HG03521 (cell line): ENCODE data around the gene HNF1A.

Source experiments
- ATAC-seq: cut with Tn5 transposase; IDR thresholded peaks from one replicate; pipeline ENCODE4 v1.9.1; 2021; ENCODE audit warnings: mild to moderate bottlenecking, moderate library complexity; ENCODE audit not compliant: unreplicated experiment

Gene HNF1A

DNA sequence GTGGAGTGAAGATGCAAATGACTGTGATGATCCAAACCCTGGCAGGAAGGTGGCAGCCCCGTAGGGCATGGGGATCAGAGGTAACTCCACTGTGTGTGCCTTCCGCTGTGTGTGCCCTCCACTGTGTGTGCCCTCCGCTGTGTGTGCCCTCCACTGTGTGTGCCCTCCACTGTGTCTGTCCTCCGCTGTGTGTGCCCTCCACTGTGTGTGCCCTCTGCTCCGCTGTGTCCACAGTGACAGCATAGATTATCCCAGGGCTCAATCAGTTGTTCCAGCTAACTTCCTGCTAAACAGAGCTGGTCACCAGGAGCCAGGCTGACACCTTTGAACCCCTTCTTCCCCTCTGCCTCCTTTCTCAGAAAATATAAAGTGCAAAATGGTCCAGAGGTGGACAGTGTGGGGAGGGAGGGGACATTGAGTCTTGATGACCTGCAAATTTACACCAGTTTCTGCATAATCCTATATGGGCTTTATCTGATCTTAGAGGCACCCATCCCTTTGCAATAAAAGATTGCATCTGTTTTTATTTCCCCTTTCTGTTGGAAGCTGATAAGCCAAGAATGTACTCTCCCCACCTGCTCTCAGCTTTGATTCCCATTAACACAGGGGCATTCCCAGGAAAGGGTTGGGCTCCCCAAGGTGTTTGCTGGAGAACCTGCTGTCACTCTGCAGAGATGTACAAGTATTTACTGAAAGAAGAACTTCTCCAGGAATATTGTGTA is 21.6 kb upstream of the HNF1A start:
- ATAC-seq, result no peak

DNA sequence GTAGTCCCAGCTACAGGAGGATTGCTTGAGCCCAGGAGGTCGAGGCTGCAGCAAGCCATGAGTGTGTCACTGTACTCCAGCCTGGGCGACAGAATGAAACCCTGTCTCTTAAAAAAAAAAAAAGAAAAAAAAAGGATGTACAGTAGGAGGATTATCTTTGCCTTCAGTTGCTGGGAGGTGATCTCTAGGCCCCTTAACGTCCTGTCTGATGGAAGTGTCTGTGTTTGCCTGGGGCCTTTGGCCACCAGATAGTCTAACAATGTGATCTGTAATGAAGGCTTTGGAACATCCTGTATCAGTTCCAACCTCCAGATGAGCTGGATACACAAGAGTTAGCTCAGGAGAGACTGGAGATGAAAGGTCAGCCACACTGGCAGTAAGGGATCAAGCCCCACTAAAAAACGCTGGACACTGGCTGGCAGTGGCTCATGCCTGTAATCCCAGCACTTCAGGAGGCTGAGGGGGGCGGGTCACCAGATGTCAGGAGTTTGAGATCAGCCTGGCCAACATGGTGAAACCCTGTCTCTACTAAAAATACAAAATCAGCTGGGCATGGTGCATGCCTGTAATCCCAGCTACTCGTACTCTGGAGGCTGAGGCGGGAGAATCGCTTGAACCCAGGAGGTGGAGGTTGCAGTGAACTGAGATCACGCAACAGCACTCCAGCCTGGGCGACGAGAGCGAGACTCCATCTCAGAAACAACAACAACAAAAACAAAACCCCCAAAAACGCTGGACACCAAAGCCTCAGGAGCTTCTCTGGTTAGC is 19.0 kb upstream of the HNF1A start:
- ATAC-seq, result no peak

DNA sequence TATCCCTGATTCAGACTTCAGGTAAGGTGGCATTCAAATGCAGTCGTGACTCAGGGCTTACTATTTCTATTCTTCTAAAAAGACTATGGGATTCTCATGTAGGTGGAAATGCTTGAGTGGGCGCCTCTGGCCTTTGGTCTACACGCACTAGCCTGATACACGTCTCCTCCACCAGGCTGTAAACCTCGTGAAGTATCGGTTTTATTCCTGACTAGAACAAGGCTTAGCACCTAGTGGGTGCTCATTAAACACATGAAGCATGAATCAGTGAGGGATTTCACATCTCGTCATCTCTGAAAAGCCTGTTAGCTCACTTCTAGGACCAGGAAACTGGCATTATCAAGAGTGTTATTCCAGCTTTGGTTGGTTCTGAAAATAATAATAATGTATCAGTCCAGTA is 17.7 kb upstream of the HNF1A start:
- no peak for ATAC-seq

DNA sequence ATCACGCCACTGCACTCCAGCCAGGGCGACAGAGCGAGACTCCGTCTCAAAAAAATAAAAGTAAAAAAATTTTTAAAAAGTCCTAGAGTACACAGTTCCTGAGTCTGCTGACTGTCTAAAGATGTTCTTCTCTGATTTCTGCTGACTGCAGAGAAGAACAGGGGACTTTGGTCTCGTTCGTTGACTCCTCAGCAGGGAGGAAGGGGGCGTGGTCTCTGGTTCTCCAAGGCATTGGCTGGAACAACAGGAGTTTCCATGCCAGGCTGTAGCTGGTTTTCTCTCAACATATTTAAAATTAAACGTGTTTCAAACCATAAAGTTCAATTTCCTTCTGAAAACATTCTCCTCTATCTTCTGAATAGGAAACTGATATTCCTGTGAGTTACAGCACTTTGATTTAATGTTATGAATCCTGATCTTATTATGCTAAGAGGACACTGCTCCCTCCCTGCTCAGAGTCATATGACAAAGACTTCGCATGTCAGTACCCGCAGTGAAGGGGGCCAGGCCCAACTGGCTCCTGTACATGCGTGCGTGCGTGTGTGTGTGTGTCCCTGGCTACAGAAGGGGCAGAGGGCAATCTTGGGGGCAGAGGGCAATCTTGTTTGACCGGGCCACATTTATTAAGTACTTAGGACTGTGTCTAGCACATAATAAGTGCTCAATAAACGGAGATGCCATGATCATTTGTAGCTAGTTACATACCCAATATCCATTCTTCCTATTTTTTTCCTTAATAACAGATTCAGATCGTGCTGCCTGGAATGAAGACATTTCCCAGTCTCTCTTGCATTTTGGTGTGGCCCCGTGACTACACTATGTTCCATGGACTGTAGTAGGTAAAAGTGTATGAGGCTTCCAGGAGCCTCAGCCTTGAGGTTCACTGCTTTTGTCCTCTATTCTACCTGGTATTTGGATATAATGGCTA is 16.5 kb upstream of the HNF1A start:
- no peak for ATAC-seq

DNA sequence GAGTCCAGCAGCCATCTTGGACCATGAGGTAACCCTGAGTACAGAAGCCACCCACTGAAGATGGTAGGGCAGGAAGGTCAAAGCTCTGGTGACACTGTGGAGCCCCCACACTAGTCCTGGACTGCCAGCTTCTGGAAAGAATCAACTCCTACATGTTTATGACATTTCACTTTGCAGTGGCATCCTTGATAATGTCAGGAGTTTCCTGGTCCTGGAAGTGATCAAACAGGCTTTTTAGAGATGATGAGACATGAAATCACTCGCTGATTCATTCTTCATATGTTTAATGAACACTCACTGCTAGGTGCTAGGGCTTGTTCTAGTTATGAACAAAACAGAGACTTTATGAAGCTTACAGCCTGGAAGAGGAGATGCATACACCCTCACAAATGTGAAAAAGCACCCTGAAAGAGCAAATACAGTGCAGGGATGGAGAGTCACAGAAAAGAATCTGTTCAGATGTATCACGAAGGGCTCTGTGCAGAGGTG is 15.8 kb upstream of the HNF1A start:
- no peak for ATAC-seq

DNA sequence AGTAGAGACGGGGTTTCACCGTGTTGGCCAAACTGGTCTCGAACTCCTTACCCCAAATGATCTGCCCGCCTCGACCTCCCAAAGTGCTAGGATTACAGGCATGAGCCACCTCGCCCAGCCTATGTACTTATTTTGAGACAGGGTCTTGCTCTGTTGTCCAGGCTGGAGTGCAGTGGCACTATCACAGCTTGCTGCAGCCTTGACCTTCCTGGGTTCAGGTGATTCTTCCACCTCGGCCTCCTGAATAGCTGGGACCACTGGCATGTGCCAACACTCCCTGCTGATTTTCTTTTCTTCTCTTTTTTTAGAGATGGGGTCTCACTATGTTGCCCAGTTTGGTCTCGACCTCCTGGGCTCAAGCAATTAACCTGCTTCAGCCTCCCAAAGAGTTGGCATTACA is 14.0 kb upstream of the HNF1A start:
- no peak for ATAC-seq

DNA sequence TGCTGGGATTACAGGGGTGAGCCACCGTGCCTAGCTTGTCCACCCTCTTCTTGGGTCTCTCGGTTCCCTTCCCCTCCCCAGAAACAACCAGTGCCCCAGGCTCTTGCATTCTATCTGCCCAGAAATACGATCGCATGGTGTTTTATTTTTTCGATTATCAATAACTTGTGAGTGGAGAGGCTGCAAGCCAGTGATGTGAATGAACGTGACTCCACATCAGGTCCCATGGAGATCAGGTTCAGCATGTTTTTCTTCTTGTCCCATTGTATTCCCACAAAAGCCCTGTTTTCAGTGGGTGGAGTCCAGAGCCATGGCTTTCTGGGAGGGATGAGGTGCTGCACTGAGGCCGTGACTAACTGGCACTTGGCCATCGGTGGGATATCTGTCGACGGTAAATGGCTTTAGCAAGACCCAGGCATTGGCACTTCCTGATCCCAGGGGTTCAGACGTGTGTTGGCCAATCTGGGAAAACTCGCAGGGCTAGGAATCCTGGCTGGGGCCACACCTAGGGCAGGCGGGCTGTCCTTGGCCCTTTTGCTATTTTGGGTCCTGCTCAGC is 12.7 kb upstream of the HNF1A start:
- ATAC-seq, result no peak

DNA sequence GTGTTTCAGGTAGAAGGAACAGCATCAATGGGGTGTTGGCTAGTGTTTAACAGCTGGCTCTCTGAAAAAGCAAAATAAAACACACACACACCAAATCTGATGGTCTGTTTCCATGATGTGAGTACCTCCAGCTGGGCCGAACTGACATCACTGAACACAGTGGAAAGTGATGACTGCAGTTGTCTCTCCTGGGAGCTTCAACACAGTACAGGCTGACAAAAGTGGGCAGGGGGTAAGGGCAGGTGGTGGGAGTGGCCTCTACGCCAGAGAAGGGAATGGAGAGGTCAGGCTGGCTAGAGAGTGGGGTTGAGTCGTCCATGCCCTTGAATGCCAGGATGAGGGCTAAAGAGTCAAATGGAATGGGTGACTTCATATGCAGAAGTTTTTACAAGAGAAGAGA is 8.0 kb upstream of the HNF1A start:
- no peak for ATAC-seq

DNA sequence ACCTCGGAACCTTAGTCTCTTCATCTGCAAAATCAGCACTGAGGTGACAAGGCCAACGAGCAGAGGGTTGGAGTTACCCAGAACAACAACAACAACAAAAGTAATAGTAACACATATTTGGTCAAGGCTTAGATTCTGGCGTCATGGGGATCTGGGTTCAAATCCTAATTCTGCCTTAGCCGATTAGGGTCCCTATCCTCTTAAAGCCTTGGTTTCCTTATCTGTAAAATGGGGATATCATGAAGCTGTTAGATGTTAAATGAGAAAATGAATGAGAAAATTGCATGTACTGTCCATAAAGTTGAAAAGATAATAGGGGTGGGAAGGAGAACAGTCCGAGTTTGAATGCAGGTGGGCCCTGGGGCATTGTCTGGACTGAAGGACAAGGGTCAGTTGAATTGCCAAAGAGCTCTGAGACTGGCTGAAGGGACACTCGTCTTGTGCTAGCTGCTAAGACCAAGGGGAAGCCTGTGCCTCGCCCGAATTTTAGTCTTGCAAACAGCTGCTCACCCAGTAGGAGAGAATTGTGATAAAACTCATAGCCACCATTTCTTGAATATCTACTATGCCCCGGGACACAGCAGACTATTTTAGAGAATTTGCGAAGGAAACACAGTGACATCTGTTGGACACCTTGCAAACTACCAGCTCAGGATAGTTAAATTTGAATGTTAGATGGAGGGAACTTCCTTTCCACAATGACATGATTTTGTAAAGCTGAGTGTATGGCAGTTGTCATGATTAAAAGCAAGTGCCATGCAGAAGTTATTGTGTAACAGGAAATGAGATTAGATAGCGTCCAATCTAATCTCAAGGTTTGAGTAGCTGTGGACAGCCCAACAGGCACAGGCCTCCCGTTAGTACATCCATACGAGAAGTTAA is 6.8 kb upstream of the HNF1A start:
- no peak for ATAC-seq

DNA sequence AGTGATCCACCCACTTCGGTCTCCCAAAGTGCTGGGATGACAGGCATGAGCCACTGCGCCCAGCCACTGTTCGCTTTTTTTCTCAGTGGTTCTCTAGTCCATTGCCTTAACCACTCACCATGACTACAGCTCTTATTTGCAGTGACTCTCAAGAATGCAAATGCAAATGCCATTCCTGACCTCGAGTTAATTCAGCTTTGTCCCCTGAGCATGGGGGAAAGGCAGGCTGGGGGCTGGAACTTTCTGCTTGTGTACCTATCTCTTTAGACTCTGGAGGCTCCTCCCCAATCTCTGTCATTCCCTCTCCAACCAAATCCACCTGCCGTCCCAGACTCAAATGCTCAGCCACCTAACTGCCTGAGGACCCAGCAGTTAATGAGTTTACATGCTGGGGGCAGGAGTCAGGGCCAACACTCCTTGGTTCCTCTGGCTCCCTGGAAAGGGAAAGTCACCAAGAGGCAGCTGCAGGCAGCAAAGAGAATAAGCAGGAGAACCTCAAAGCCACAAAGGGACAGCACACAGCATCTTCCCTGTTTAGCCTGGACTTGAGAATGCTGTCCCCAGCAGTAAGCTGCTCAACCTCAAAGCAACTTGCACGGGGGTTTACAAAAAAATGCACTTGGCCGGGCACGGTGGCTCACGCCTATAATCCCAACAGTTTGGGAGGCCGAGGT is 5.3 kb upstream of the HNF1A start:
- no peak for ATAC-seq

DNA sequence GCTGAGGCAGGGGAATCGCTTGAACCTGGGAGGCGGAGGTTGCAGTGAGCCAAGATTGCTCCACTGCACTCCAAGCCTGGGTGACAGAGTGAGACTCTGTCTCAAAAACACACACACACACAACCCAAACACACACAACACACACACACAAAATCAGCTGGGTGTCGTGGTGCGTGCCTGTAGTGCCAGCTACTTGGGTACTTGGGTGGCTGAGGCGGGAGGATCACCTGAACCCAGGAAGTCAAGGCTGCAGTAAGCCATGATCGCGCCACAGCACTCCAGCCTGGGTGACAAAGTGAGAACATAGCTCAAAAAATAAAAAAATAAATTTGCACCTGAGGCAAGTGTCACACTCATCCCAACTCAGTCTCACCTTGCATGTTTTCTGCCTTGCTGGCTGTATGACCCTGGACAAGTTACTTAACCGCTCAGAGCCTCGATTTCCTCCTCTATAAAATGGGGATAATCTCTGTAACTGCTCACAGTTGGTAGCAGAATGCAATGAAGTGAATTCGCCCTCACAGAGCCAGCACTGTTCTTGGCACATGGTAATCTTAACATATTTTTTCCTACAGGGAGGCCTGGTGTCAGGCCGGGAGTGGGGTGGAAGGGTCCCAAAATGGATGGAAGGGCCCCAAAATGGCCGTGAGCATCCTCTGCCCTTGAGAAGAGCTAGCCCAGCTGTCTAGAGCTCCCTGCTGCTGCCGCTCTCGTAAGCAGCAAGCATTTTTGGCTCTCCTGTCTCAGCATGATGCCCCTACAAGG is 630 bp upstream of the HNF1A start:
- no peak for ATAC-seq

DNA sequence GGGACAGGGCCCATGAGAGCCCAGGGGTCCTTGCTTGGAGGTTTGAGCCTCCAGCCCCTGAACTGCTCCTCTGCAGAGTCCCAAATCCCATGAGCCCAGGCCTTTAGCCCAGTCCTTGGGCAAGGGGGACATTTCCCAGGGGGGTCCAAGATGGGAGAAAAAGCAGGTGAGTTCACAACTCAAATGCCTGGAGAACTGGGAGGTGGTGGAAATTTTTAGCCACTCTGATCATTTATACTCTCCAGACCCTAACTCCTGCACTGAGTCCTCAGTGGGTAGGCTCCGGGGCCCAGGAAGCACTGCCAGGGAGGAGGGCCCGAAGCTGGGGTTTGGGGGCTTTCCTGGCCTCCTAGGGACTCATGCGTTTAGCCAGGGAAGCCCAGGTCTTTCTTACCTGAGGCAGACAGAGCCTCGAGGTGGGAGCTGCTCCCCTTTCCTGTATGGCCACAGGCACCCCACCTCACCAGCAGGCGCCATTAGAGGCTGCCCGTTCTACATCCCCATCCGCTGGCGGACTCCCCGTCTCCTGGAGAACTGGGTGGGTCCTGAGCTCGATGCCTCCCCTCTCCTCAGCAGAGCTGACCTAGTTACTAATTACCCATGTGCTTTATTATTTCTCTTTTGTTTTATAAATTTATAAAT is 998 bp downstream of the HNF1A start:
- ATAC-seq, result no peak

DNA sequence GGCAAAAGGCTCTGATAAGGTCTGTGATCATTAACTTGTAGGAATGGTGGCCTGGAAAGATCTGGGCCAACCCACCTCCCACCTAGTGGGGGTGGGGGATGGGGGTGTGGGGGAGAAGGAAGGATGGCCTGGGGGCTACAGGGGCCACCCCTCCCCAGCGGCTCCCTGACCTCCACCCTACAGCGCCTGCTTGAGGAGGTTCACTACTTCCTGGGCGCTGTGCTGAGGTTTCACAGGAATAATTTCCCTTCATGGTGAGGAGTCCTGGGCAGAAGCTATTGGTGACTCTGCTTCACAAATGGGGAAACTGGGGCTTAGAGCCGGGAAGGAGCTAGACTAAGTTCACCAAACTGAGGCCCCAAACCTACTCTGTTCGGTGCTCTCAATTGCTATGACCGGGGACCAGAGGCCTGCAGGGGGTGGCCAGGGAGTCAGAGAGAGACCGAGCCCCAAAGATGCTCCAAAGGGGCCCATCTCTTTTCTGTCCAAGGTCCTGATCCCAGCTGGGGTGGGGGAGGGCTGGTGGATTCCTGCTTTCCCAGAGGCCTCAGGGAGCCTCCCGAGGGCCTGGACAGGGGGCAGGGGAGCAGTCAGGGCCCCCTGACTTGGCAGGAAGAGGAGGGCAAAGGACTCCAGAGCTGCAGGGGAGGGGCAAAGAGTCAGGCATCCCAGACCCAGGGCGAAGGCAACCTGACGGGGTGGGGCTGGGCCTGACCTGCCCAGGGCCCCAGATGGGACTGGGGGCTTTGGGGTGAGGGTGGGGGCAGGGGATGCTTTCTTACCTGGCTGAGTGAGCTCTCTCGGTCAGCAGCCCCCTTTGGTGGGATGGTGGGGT is 1.7 kb downstream of the HNF1A start:
- ATAC-seq, result no peak

DNA sequence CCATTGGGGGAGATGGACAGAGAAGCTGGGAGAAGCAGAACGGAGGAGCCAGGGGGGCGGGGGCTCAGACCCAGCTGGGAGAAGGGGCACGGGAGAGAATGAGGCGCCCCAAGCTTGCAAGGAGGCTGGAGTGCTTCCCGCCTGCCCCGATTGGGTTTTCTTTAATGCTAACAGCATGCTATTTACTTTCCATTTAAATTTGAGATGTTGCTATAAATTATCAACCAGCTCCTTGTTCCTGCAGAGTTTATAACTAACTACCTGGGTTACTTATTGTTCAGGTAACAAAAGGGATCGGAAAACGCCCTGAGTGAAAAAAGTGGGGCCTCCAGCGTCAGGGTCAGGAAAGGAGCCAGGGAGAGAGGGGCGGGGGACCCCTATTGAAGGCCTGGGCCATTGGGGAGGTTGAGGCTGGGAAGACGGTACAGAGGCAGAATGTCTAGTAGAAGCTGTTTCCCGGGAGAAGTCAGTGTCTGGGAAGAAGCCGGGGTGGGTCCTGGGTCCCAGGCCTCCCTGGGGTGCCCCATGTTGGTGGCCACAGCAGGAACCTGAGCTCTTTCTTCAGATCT is 2.5 kb downstream of the HNF1A start:
- ATAC-seq, result no peak

DNA sequence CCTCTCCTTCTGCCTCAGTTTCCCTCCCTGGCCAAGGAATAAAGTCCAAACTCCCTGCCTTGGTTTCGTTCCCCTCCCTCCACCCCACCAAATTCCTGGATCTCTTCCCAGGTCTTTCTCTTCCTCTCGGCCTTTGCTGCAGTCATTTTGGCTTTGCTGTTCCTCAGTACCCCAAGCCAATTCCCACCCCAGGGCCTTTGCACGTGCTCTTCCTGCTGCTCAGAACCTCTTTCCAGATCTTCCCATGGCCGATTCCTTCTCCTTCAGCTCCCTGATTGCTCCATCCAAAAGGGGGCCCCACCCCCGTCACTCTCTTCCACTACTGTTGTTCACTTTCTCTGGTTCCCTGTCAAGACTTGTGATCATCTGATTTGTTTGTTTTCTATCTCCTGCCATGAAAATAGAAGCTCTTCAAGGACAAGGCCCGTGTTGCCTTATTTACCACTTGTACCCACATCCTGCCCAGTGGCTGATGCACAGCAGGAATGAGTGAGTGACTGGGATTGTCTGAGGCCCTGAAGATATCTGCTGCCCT is 3.1 kb downstream of the HNF1A start:
- no peak for ATAC-seq

DNA sequence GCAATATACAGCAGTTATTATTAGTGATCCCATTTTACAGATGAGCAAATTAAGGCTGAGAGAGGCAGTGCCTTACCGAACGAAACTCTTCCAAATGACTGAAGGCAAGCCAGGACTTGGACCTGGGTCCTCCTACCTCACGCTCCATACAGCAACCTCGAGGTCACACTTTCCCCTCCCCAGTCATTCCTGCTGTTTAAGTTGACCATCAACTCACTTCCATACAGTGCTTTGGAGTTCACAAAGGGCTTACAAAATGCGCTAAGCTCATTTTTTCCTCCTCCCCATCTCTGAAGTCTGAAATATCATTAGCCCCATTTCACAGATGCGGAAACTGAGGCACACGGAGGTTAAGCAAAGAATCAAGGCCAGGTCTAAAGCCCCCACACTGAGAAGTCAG is 4.3 kb downstream of the HNF1A start:
- no peak for ATAC-seq

DNA sequence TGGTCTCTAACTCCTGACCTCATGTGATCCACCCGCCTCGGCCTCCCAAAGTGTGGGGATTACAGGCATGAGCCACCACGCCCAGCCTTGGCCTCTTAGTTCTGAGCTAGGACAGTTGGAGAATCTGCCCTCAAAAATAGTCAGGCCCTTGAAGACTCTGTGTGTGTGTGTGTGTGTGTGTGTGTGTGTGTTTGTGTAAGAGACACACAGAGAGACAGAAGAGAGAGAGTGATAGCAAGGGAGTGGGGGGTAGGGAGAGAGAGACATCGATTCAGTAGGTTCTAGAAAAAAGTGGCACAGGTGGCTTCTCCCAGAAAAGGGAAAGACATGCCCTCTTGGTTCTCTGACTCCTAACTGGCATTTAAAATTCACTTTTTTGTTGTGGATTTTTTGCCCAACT is 5.4 kb downstream of the HNF1A start:
- ATAC-seq, result no peak
